IMR-90 (cell line): ENCODE data around the gene HK3. TPM values are rescaled to one million over a fixed set of nuclear protein-coding genes. Genes with fewer than 3 reads are reported as not detected.
A peak's percentile ranks its signal among the peaks of the same experiment; 100 is the strongest.

Experiments
- ATAC-seq: fragments of 200-7000 bp; cut with Tn5 transposase; 2 replicates; pipeline ENCODE4 v1.9.1; 2020; ENCODE audit warnings: low read depth, mild to moderate bottlenecking, moderate library complexity
- BruUV-seq: library from RNA; stranded (reverse); fragments of 400-500 nt; replicated peaks from 2 replicates; lab custom pipeline; 2021; lab: Mats Ljungman, UMichigan
- CTCF ChIA-PET: fragments of 300-600 bp; formaldehyde crosslinking; extraction: SDS; loops from one replicate; lab custom pipeline; 2021; ENCODE audit warnings: antibody characterized with exemption; lab: Yijun Ruan, JAX
- POLR2A ChIA-PET: fragments of 300-600 bp; sonication (Branson Sonifier 250); formaldehyde crosslinking; loops from one replicate; lab custom pipeline; 2022; ENCODE audit warnings: antibody characterized with exemption; ENCODE audit not compliant: unreplicated experiment; lab: Charles Lee
- DNase-seq: peaks from one replicate; pipeline ENCODE4 v3.0.0; 2013
- H2AFZ ChIP-seq: replicated peaks from 2 replicates; pipeline ENCODE3; 2013; ENCODE audit warnings: low read length, mild to moderate bottlenecking; ENCODE audit not compliant: poor library complexity
- H2AK5ac ChIP-seq: 2 replicates; pipeline ENCODE4 v1.6.1; 2013; ENCODE audit warnings: low read depth, low read length, inconsistent platforms
- H2AK9ac ChIP-seq: replicated peaks from 2 replicates; pipeline ENCODE3; 2013; ENCODE audit warnings: mild to moderate bottlenecking, low read depth, low read length, moderate library complexity; ENCODE audit not compliant: poor library complexity
- H2BK120ac ChIP-seq: 2 replicates; pipeline ENCODE4 v1.6.1; 2013; ENCODE audit warnings: low read depth, low read length, inconsistent platforms
- H2BK15ac ChIP-seq: 3 replicates; pipeline ENCODE4 v1.6.1; 2013; ENCODE audit warnings: low read depth, low read length, inconsistent platforms
- H2BK20ac ChIP-seq: 2 replicates; pipeline ENCODE4 v1.6.1; 2013; ENCODE audit warnings: low read depth, mild to moderate bottlenecking, inconsistent platforms, low read length, moderate library complexity
- H2BK5ac ChIP-seq: 2 replicates; pipeline ENCODE4 v1.6.1; 2013; ENCODE audit warnings: mild to moderate bottlenecking, low read depth, low read length, inconsistent platforms; ENCODE audit not compliant: poor library complexity, severe bottlenecking
- H3K14ac ChIP-seq: replicated peaks from 2 replicates; pipeline ENCODE4 v1.6.1; 2013; ENCODE audit warnings: low read depth, low read length, inconsistent platforms
- H3K18ac ChIP-seq: 2 replicates; pipeline ENCODE4 v1.6.1; 2013; ENCODE audit warnings: low read depth, low read length, control low read depth
- H3K23ac ChIP-seq: 2 replicates; pipeline ENCODE4 v1.6.1; 2013; ENCODE audit warnings: low read depth, low read length, inconsistent platforms
- H3K27ac ChIP-seq: 2 replicates; pipeline ENCODE4 v1.5.1; 2013; ENCODE audit warnings: mild to moderate bottlenecking, control low read depth, low read length; ENCODE audit not compliant: insufficient read depth
- H3K27me3 ChIP-seq: 2 replicates; pipeline ENCODE4 v1.6.1; 2013; ENCODE audit warnings: low read length; ENCODE audit not compliant: control insufficient read depth, insufficient read depth
- H3K36me3 ChIP-seq: 2 replicates; pipeline ENCODE4 v1.6.1; 2013; ENCODE audit warnings: low read length, mixed read lengths; ENCODE audit not compliant: control insufficient read depth, insufficient read depth
- H3K4ac ChIP-seq: 2 replicates; pipeline ENCODE4 v1.6.1; 2013; ENCODE audit warnings: low read depth, low read length, inconsistent platforms
- H3K4me1 ChIP-seq: 2 replicates; pipeline ENCODE4 v1.6.1; 2013; ENCODE audit warnings: low read length, mixed read lengths; ENCODE audit not compliant: control insufficient read depth, insufficient read depth
- H3K4me2 ChIP-seq: 2 replicates; pipeline ENCODE4 v1.6.1; 2013; ENCODE audit warnings: low read depth, mild to moderate bottlenecking, control low read depth, low read length, moderate library complexity
- H3K4me3 ChIP-seq: 2 replicates; pipeline ENCODE4 v1.5.1; 2013; ENCODE audit warnings: low read depth, mild to moderate bottlenecking, control low read depth, low read length, moderate library complexity; ENCODE audit not compliant: insufficient read depth
- H3K56ac ChIP-seq: 2 replicates; pipeline ENCODE4 v1.6.1; 2013; ENCODE audit warnings: low read length, inconsistent platforms; ENCODE audit not compliant: insufficient read depth; ENCODE audit errors: extremely low read depth
- H3K79me1 ChIP-seq, 2 experiments: 2 replicates each; pipeline ENCODE4 v1.6.1; 2013; ENCODE audit warnings: low read length in 2 of 2, inconsistent platforms in 1 of 2, low read depth in 1 of 2
- H3K9ac ChIP-seq: 2 replicates; pipeline ENCODE4 v1.6.1; 2013; ENCODE audit warnings: low read depth, low read length, control low read depth
- H3K9me1 ChIP-seq: 2 replicates; pipeline ENCODE4 v1.6.1; 2013; ENCODE audit warnings: low read length, inconsistent platforms; ENCODE audit not compliant: insufficient read depth
- H3K9me3 ChIP-seq: 2 replicates; pipeline ENCODE4 v1.6.1; 2013; ENCODE audit warnings: low read length; ENCODE audit not compliant: control insufficient read depth, insufficient read depth
- H4K20me1 ChIP-seq: 2 replicates; pipeline ENCODE4 v1.6.1; 2013; ENCODE audit warnings: low read length, inconsistent platforms; ENCODE audit not compliant: insufficient read depth
- H4K5ac ChIP-seq: 2 replicates; pipeline ENCODE4 v1.6.1; 2013; ENCODE audit warnings: mild to moderate bottlenecking, low read depth, low read length, control low read depth
- H4K8ac ChIP-seq, 2 experiments: 2 replicates each; pipeline ENCODE4 v1.6.1; 2013; ENCODE audit warnings: low read depth in 2 of 2, low read length in 2 of 2, control low read depth in 1 of 2, inconsistent platforms in 1 of 2
- H4K91ac ChIP-seq: 2 replicates; pipeline ENCODE4 v1.6.1; 2013; ENCODE audit warnings: low read depth, low read length, inconsistent platforms; ENCODE audit not compliant: insufficient read depth
- BHLHE40 ChIP-seq: fragments of 150-350 bp; IDR thresholded peaks from 2 replicates; pipeline ENCODE4 v1.6.1; 2016; ENCODE audit warnings: mild to moderate bottlenecking, low read depth, low read length
- CEBPB ChIP-seq: IDR thresholded peaks from 2 replicates; pipeline ENCODE4 v1.6.1; 2012; ENCODE audit warnings: low read depth, low read length, improper control_type of control experiment
- CHD1 ChIP-seq: IDR thresholded peaks from 2 replicates; pipeline ENCODE4 v1.6.1; 2012; ENCODE audit warnings: low read depth, low read length, improper control_type of control experiment
- FOS ChIP-seq: fragments of 150-350 bp; IDR thresholded peaks from 2 replicates; pipeline ENCODE4 v1.6.1; 2016; ENCODE audit warnings: low read depth, low read length
- MAFK ChIP-seq: IDR thresholded peaks from 2 replicates; pipeline ENCODE4 v1.6.1; 2012; ENCODE audit warnings: low read depth, low read length, improper control_type of control experiment
- MAZ ChIP-seq: IDR thresholded peaks from 2 replicates; pipeline ENCODE4 v1.6.1; 2012; ENCODE audit warnings: low read depth, mild to moderate bottlenecking, low read length, improper control_type of control experiment, moderate library complexity, borderline replicate concordance
- MXI1 ChIP-seq: IDR thresholded peaks from 2 replicates; pipeline ENCODE4 v1.6.1; 2012; ENCODE audit warnings: low read depth, mild to moderate bottlenecking, low read length, moderate library complexity, borderline replicate concordance
- NFE2L2 ChIP-seq: fragments of 150-350 bp; IDR thresholded peaks from 2 replicates; pipeline ENCODE4 v1.6.1; 2016; ENCODE audit warnings: low read depth, mild to moderate bottlenecking, low read length
- POLR2A ChIP-seq: IDR thresholded peaks from 2 replicates; pipeline ENCODE4 v1.6.1; 2012; ENCODE audit warnings: mild to moderate bottlenecking, low read depth, low read length
- RAD21 ChIP-seq: IDR thresholded peaks from 2 replicates; pipeline ENCODE4 v1.6.1; 2012; ENCODE audit warnings: low read length, improper control_type of control experiment
- RCOR1 ChIP-seq: IDR thresholded peaks from 2 replicates; pipeline ENCODE4 v1.6.1; 2012; ENCODE audit warnings: mild to moderate bottlenecking, low read length, improper control_type of control experiment; ENCODE audit not compliant: insufficient replicate concordance
- RFX5 ChIP-seq: IDR thresholded peaks from 2 replicates; pipeline ENCODE4 v1.8.0; 2012; ENCODE audit warnings: low read depth, mild to moderate bottlenecking, low read length, moderate library complexity
- SMC3 ChIP-seq: fragments of 150-350 bp; IDR thresholded peaks from 2 replicates; pipeline ENCODE4 v1.6.1; 2016; ENCODE audit warnings: low read depth, mild to moderate bottlenecking, antibody characterized with exemption, low read length, moderate library complexity
- USF2 ChIP-seq: fragments of 150-350 bp; IDR thresholded peaks from 2 replicates; pipeline ENCODE4 v1.6.1; 2017; ENCODE audit warnings: mild to moderate bottlenecking, antibody characterized with exemption, low read length, low read depth
- WGBS, 2 experiments: methylation state at CpG; one replicate each; pipeline versions ENCODE4 v1.1.5 to v1.1.7; 2013; ENCODE audit warnings: missing lambda C conversion rate in 2 of 2; ENCODE audit not compliant: insufficient read length in 1 of 2; ENCODE audit errors: extremely low coverage in 2 of 2; 5-methylcytosine and 5-hydroxymethylcytosine counted together
- dilution Hi-C: fragments of 300-500 bp; cut with HindIII; formaldehyde crosslinking; loops from one replicate; pipeline ENCODE4 v1.14.3; 2018; ENCODE audit warnings: low sequenced_read_pairs; ENCODE audit not compliant: unreplicated experiment
- in situ Hi-C: fragments of 300-500 bp; cut with MboI; formaldehyde crosslinking; loops from 3 replicates; pipeline ENCODE4 v1.14.3; 2019; ENCODE audit warnings: low sequenced_read_pairs, inconsistent platforms, mixed read lengths
- intact Hi-C: fragments of 100-400 bp; cut with micrococcal nuclease; formaldehyde crosslinking; loops from 2 replicates; pipeline ENCODE4 v1.10.0; 2022
- polyA plus RNA-seq, 3 experiments: library from polyadenylated mRNA; depleted of rRNA; stranded (reverse); fragments of >200 nt; gene quantifications; 2 replicates each; pipeline ENCODE4 v1.2.3, GENCODE V29; 2012; ENCODE audit warnings: low replicate concordance in 1 of 3
- total RNA-seq: library from RNA; depleted of rRNA; stranded (reverse); fragments of >200 nt; gene quantifications from 2 replicates; pipeline ENCODE4 v1.2.3, GENCODE V29; 2012
- TF ChIP-seq, protein P1 (sequence below): fragments of 150-350 bp; IDR thresholded peaks from 2 replicates; pipeline ENCODE4 v1.6.1; 2016; ENCODE audit warnings: low read depth, mild to moderate bottlenecking, low read length, moderate library complexity, borderline replicate concordance

Gene HK3
- total and polyA plus RNA-seq, 2 of the 4 experiments (the other 2 are of a cell fraction) = not detected

- no peak for TF ChIP-seq CEBPB
Observed at GRCh38 chr5:176850371-176851245, 48.5 kb downstream of the HK3 start (continued).

DNA sequence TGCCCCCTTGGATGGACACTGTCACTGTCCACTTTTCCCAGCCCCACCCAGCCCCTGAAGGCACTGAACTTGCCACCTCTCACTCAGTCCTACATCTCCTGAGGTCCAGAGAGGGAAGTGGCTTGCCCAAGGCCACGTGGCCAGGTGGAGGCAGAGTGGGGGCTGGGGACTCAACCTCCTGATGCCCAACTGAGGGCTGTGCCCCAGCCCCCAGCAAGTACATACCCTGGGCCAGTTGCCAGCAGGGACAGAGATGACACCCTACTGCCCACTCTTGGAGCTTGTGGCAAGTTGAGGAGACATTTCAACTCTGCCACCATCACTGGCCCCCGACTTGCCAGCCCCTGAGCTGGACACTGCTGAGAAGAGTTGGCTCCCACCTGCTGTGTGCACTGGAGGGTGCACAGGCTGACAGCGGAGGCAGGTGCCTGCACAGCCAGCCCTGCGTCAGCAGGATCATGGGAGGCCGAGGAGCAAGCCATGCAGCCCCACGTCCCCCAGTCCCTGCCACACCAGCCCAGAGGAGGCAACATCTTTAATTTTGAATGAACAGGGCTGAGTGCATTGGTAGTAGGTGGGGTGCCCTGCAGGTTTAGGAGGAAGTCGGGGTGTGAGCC is 49.4 kb downstream of the HK3 start:
- POLR2A ChIA-PET = no interaction called here
- Histone ChIP-seq H2AK5ac (no peak overlapping the region), H3K79me1 (no peaks in the 10 kb centered on the region), H3K23ac (no peak overlapping the region), H4K5ac (no peak overlapping the region), H3K27ac (no peak overlapping the region), H2AK9ac (no peak overlapping the region), H3K4ac (no peak overlapping the region), H2BK15ac (no peak overlapping the region), H3K27me3 (peaks cover 48% of the 10 kb centered on the region; the same call in 1 of the 2 replicates), H3K56ac (no peak overlapping the region), H2BK5ac (no peak overlapping the region), H2BK20ac (no peak overlapping the region), H3K4me3 (no peak overlapping the region), H3K9me3 (no peaks in the 10 kb centered on the region), H3K4me1 (no peaks in the 10 kb centered on the region; the same call in 1 of the 2 replicates), H3K14ac (no peak overlapping the region), H3K18ac (no peak overlapping the region), H4K20me1 (no peaks in the 10 kb centered on the region), H4K91ac (no peak overlapping the region), H3K36me3 (no peaks in the 10 kb centered on the region), H2AFZ (peak overlapping the region; percentile 0), H2BK120ac (no peak overlapping the region), H3K9ac (no peak overlapping the region), H3K9me1 (no peaks in the 10 kb centered on the region), H4K8ac (no peak overlapping the region), H3K4me2 (no peak overlapping the region)
- CTCF ChIA-PET = no interaction called here
- 26% methylated on average over 3 of the region's 7 CpGs; no CpG with 5 or more reads in 1 of the 2 experiments for WGBS, 2 experiments
- dilution Hi-C loops (no loop called here), intact Hi-C loops (no loop called here), in situ Hi-C loops (no loop called here)
- BruUV-seq = no TSS peak
- ATAC-seq = no peak
- DNase-seq = no peak
- TF ChIP-seq, protein P1, sequence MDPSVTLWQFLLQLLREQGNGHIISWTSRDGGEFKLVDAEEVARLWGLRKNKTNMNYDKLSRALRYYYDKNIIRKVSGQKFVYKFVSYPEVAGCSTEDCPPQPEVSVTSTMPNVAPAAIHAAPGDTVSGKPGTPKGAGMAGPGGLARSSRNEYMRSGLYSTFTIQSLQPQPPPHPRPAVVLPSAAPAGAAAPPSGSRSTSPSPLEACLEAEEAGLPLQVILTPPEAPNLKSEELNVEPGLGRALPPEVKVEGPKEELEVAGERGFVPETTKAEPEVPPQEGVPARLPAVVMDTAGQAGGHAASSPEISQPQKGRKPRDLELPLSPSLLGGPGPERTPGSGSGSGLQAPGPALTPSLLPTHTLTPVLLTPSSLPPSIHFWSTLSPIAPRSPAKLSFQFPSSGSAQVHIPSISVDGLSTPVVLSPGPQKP = no peak
- no peak for TF ChIP-seq RCOR1
- no peak for TF ChIP-seq MXI1
- TF ChIP-seq BHLHE40 = no peak
- TF ChIP-seq NFE2L2 = no peak
- TF ChIP-seq CEBPB = no peak
- TF ChIP-seq RFX5 = no peak
- no peak for TF ChIP-seq USF2
- no peak for TF ChIP-seq SMC3
- no peak for TF ChIP-seq MAFK
- TF ChIP-seq CHD1 = no peak
- no peak for TF ChIP-seq MAZ
- no peak for TF ChIP-seq RAD21
- no peak for TF ChIP-seq POLR2A
- no peak for TF ChIP-seq FOS
